ENCODE measurements around the gene ARNT2. TPM values are rescaled to one million over a fixed set of nuclear protein-coding genes. Genes with fewer than 3 reads are reported as not detected.

The ARNT2 gene
- polyA plus RNA-seq, 2 of the 4 experiments (the other 2 are of a cell fraction), result 8.9 to 17.0 TPM

- 48% methylated on average over 1 of the region's 1 CpG for WGBS (ENCODE audit: missing lambda C conversion rate)
- Histone ChIP-seq H3K9me3 (peaks cover 30% of the 10 kb centered on the region), H3K4me1 (peaks cover 11% of the 10 kb centered on the region; the same call in 2 of the 3 replicates), H3K4me2 (no peak overlapping the region), H3K27ac (no peak overlapping the region), H3K4me3 (no peak overlapping the region)
- no peak for TF ChIP-seq PHF8 (IDR thresholded peaks at IDR 0.05; ENCODE audit: borderline replicate concordance, low read depth)
- TF ChIP-seq RAD21 (conservative IDR thresholded peaks at IDR 0.05 in 1 of 2, IDR thresholded peaks at IDR 0.05 in 1 of 2), result 0 out of 5 replicates have a peak, but pooled peaks of 1 of the 2 experiments have one; percentile 13
- no peak for DNase-seq (ENCODE audit: low read depth in 1 of 2, low spot score in 1 of 2)
- FAIRE-seq, result no peak
- CTCF ChIA-PET, result interaction anchor here (1.1 to 4.7 kb wide), 6 partner anchors 22 to 159 kb away, joined by 3 to 20 read pairs (median 4); partner anchors contain the start of gene CEMIP
- POLR2A ChIA-PET, result no interaction called here
- peak; percentile 20 to 65; a peak in 4 of 6 replicates for ATAC-seq
These were observed 215.5 kb downstream of the ARNT2 start for GRCh38 chr15:80619680-80620079.

- no peak for FAIRE-seq
- Histone ChIP-seq H3K4me1 (peaks cover 11% of the 10 kb centered on the region; the same call in 2 of the 3 replicates), H3K27ac (no peak overlapping the region), H3K4me3 (no peak overlapping the region), H3K4me2 (no peak overlapping the region), H3K9me3 (peaks cover 33% of the 10 kb centered on the region)
- no peak for ATAC-seq
- ChIA-PET POLR2A (interaction anchor here (0.5 kb wide), 1 partner anchor 97 kb away, joined by 3 read pairs; no protein-coding TSS in a partner anchor), CTCF (interaction anchor here (1.1 to 4.7 kb wide), 8 partner anchors 9 to 159 kb away, joined by 3 to 20 read pairs (median 4); partner anchors contain the start of gene CEMIP)
- no peak for TF ChIP-seq CHD4 (IDR thresholded peaks at IDR 0.05; ENCODE audit: borderline replicate concordance)
- no peak for TF ChIP-seq GATA3 (IDR thresholded peaks at IDR 0.05; ENCODE audit: borderline replicate concordance)
- no peak for TF ChIP-seq MAX (IDR thresholded peaks at IDR 0.05)
- TF ChIP-seq BCL3 (IDR thresholded peaks at IDR 0.05), result no peak
- TF ChIP-seq CBX2 (IDR thresholded peaks at IDR 0.05; ENCODE audit: borderline replicate concordance, low read depth), result no peak
- no peak for TF ChIP-seq ZC3H11A (IDR thresholded peaks at IDR 0.05)
- no peak for TF ChIP-seq FOSL2 (IDR thresholded peaks at IDR 0.05)
- no peak for TF ChIP-seq FOSL2 (CRISPR knock-in tag; IDR thresholded peaks at IDR 0.05)
- no peak for DNase-seq (ENCODE audit: low read depth in 1 of 2, low spot score in 1 of 2)
- WGBS (ENCODE audit: missing lambda C conversion rate), result 81% methylated on average over 3 of the region's 3 CpGs
These were observed 216.0 kb downstream of the ARNT2 start for GRCh38 chr15:80620141-80620540.

- Histone ChIP-seq H3K4me1 (peaks cover 6% of the 10 kb centered on the region; the same call in 2 of the 3 replicates), H3K4me3 (no peak overlapping the region), H3K27ac (no peak overlapping the region), H3K4me2 (no peak overlapping the region), H3K9me3 (peaks cover 33% of the 10 kb centered on the region)
- WGBS (ENCODE audit: missing lambda C conversion rate), result 64% methylated on average over 5 of the region's 5 CpGs
- TF ChIP-seq SREBF2 (IDR thresholded peaks at IDR 0.05) (no peak), BCL3 (IDR thresholded peaks at IDR 0.05) (no peak), KDM1A (IDR thresholded peaks at IDR 0.05; ENCODE audit: low read depth) (no peak), NR3C1 (IDR thresholded peaks at IDR 0.05) (no peak), SMC3 (IDR thresholded peaks at IDR 0.05) (no peak), HEYL (CRISPR knock-in tag; IDR thresholded peaks at IDR 0.05) (no peak), ZNF302 (CRISPR knock-in tag; IDR thresholded peaks at IDR 0.05) (no peak), NPAS2 (CRISPR knock-in tag; IDR thresholded peaks at IDR 0.05; ENCODE audit: borderline replicate concordance) (no peak), EP300 (IDR thresholded peaks at IDR 0.05) (no peak), RCOR1 (IDR thresholded peaks at IDR 0.05; ENCODE audit: low read depth, low read length) (no peak), HOXB5 (CRISPR knock-in tag; IDR thresholded peaks at IDR 0.05) (no peak), MAZ (IDR thresholded peaks at IDR 0.05; ENCODE audit: borderline replicate concordance, low read depth, low read length) (no peak), JUN (IDR thresholded peaks at IDR 0.05) (no peak), ELK1 (IDR thresholded peaks at IDR 0.05; ENCODE audit: low read depth, low read length) (no peak)
- no peak for ATAC-seq
- no peak for FAIRE-seq
- no peak for DNase-seq (ENCODE audit: low read depth in 1 of 2, low spot score in 1 of 2)
- CTCF ChIA-PET, result interaction anchor here (1.3 to 4.7 kb wide), 7 partner anchors 10 to 158 kb away, joined by 3 to 20 read pairs (median 6); partner anchors contain the start of gene CEMIP
- POLR2A ChIA-PET, result no interaction called here
These were observed 216.7 kb downstream of the ARNT2 start for GRCh38 chr15:80620931-80621330.

All from A549 (cell line).